Natural killer cell (primary cell): Measurements from ENCODE around the gene MAD1L1. TPM values are rescaled to one million over a fixed set of nuclear protein-coding genes. Genes with fewer than 3 reads are reported as not detected.

Experiments
- ATAC-seq, 3 donors: fragments of 150-1000 bp in 2 of 3; fragments of 200-7000 bp in 1 of 3; cut with Tn5 transposase; 1 replicate in 1 of 3; 2 replicates in 2 of 3; pipeline ENCODE4 v1.10.0; 2021; ENCODE audit warnings: mild to moderate bottlenecking in 2 of 3, moderate library complexity in 2 of 3
- DNase-seq, 2 donors: peaks; one replicate each; pipeline versions ENCODE4 v3.0.0 to v3.0.0-alpha.2; 2013 to 2021; ENCODE audit warnings: mixed read lengths in 1 of 2
- H3K27ac ChIP-seq: one replicate; pipeline ENCODE4 v1.5.1; 2013; ENCODE audit warnings: mild to moderate bottlenecking, low read length
- H3K27me3 ChIP-seq: one replicate; pipeline ENCODE4 v1.6.1; 2013; ENCODE audit warnings: low read length; ENCODE audit not compliant: control insufficient read depth, insufficient read depth
- H3K36me3 ChIP-seq: one replicate; pipeline ENCODE4 v1.6.1; 2013; ENCODE audit warnings: low read length; ENCODE audit not compliant: control insufficient read depth, insufficient read depth
- H3K4me1 ChIP-seq: one replicate; pipeline ENCODE4 v1.6.1; 2013; ENCODE audit warnings: low read length; ENCODE audit not compliant: control insufficient read depth, insufficient read depth
- H3K4me3 ChIP-seq: one replicate; pipeline ENCODE4 v1.5.1; 2013; ENCODE audit warnings: low read length
- H3K9me3 ChIP-seq: one replicate; pipeline ENCODE4 v1.6.1; 2013; ENCODE audit warnings: low read length; ENCODE audit not compliant: control insufficient read depth, insufficient read depth
- H3K27ac Mint-ChIP-seq, 2 donors: one replicate each; pipeline ENCODE4 v1.8.0; 2022; ENCODE audit warnings: mild to moderate bottlenecking in 2 of 2, mixed read lengths in 2 of 2, moderate library complexity in 1 of 2
- H3K27me3 Mint-ChIP-seq, 2 donors: one replicate each; pipeline ENCODE4 v1.8.0; 2022; ENCODE audit warnings: low read depth in 2 of 2, mixed read lengths in 2 of 2
- H3K36me3 Mint-ChIP-seq: one replicate; pipeline ENCODE4 v1.8.0; 2022; ENCODE audit warnings: mixed read lengths
- H3K4me1 Mint-ChIP-seq, 2 donors: one replicate each; pipeline ENCODE4 v1.8.0; 2022; ENCODE audit warnings: mixed read lengths in 2 of 2
- H3K4me3 Mint-ChIP-seq: one replicate; pipeline ENCODE4 v1.8.0; 2022; ENCODE audit warnings: mild to moderate bottlenecking, moderate library complexity, mixed read lengths
- H3K9me3 Mint-ChIP-seq, 2 donors: one replicate each; pipeline ENCODE4 v1.8.0; 2022; ENCODE audit warnings: mixed read lengths in 2 of 2
- CTCF ChIP-seq: fragments of 200-600 bp; IDR thresholded peaks from one replicate; pipeline ENCODE4 v1.8.0; 2022; ENCODE audit warnings: antibody characterized with exemption
- WGBS: methylation state at CpG from one replicate; pipeline ENCODE4 v1.1.7; 2013; ENCODE audit warnings: missing lambda C conversion rate; ENCODE audit not compliant: insufficient coverage; 5-methylcytosine and 5-hydroxymethylcytosine counted together
- intact Hi-C: fragments of 100-400 bp; cut with micrococcal nuclease; formaldehyde crosslinking; loops from one replicate; pipeline ENCODE4 v1.14.2; 2022
- total RNA-seq, 4 donors: library from RNA; stranded (reverse); fragments of 120-200 nt in 1 of 4; gene quantifications; one replicate each; pipeline versions ENCODE4 v1.2.3 to v1.2.4, GENCODE V29; 2013 to 2022

The MAD1L1 gene
- total RNA-seq, 3 donors from 2014 or later (not counting 1 experiment from before 2014, with no cell fraction given) = 53.6 to 81.2 (median 77.4) TPM

DNA sequence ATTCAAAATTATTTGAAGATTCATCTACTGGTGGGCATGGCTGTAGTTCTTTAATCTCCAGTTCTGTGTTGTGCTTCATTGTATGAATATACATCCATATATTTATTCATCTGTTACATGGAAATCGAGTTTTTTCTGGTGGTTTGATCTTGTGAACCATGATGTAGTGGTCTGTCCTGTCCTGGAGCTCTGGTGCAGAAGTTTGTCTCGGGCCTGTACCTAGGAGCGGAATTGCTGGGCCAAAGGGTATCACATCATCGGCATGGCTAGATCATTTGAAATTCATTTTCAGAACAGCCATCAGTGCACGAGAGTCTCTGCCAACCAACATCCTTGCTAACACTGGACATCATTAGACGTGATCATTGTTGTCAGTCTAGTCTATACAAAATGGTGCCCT, 455.6 kb downstream of the MAD1L1 start:
- peaks cover 24 to 27% of the 10 kb centered on the region in 2 donors for H3K27me3 Mint-ChIP-seq

DNA sequence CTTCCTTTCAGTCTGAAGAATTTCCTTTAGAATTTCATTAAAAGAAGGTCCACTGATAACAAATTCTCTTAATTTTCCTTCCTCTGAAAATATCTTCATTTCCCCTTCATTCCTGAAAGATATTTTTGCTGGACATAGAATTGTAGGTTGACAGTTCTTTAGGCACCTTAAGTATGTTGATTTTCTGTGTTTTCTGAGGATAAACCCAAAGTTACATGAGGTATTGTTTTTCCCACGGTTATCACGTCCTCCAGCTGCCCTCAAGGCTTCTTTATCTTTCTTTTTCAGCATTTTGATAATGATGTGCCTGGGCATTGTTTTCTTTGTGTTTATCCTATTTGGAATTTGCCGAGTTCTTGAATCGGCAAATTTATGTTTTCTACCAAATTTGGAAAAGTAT, 457.4 kb downstream of the MAD1L1 start:
- H3K9me3 ChIP-seq = no peaks in the 10 kb centered on the region
- H3K36me3 ChIP-seq = no peaks in the 10 kb centered on the region
- intact Hi-C loops = no loop called here
- no peaks in the 10 kb centered on the region for H3K27me3 ChIP-seq
- H3K4me3 Mint-ChIP-seq = no peak overlapping the region
- no peaks in the 10 kb centered on the region for H3K4me1 ChIP-seq
- no peaks in the 10 kb centered on the region for H3K4me1 Mint-ChIP-seq
- H3K27ac Mint-ChIP-seq = no peak overlapping the region
- no peaks in the 10 kb centered on the region for H3K9me3 Mint-ChIP-seq
- no peak overlapping the region for H3K27ac ChIP-seq
- peaks cover 22 to 27% of the 10 kb centered on the region in 2 donors for H3K27me3 Mint-ChIP-seq
- 87% methylated on average over 4 of the region's 4 CpGs for WGBS
- TF ChIP-seq CTCF = no peak
- peaks cover 10% of the 10 kb centered on the region for H3K36me3 Mint-ChIP-seq
- no peak for ATAC-seq
- no peak overlapping the region for H3K4me3 ChIP-seq
- no peak for DNase-seq

More for the DNA sequence above, 455.6 kb downstream of the MAD1L1 start:
- Mint-ChIP-seq H3K4me1 (no peaks in the 10 kb centered on the region), H3K9me3 (no peaks in the 10 kb centered on the region), H3K4me3 (no peak overlapping the region), H3K27ac (no peak overlapping the region), H3K36me3 (peaks cover 10% of the 10 kb centered on the region)
- ATAC-seq = no peak
- intact Hi-C loops = no loop called here
- Histone ChIP-seq H3K27me3 (no peaks in the 10 kb centered on the region), H3K9me3 (no peaks in the 10 kb centered on the region), H3K4me1 (no peaks in the 10 kb centered on the region), H3K36me3 (no peaks in the 10 kb centered on the region), H3K4me3 (no peak overlapping the region), H3K27ac (no peak overlapping the region)
- 75% methylated on average over 6 of the region's 6 CpGs for WGBS
- TF ChIP-seq CTCF = no peak
- no peak for DNase-seq

GRCh38 chr7:1770331-1770730, 462.4 kb downstream of the MAD1L1 start:
- ATAC-seq (no peak), DNase-seq (no peak)
- no peaks in the 10 kb centered on the region for H3K9me3 ChIP-seq
- H3K27me3 ChIP-seq = no peaks in the 10 kb centered on the region
- Mint-ChIP-seq H3K36me3 (peaks cover 2% of the 10 kb centered on the region), H3K27me3 (peaks cover 4 to 14% of the 10 kb centered on the region in 2 donors), H3K27ac (no peak overlapping the region), H3K4me1 (no peaks in the 10 kb centered on the region), H3K4me3 (no peak overlapping the region), H3K9me3 (no peaks in the 10 kb centered on the region)
- no peak overlapping the region for H3K4me3 ChIP-seq
- no peak for TF ChIP-seq CTCF
- WGBS = 85% methylated on average over 4 of the region's 6 CpGs
- no peaks in the 10 kb centered on the region for H3K36me3 ChIP-seq
- H3K27ac ChIP-seq = no peak overlapping the region
- H3K4me1 ChIP-seq = no peaks in the 10 kb centered on the region
- intact Hi-C loops = no loop called here
